Astrocyte (in vitro differentiated cells and primary cell): ENCODE data around the gene BASP1.

Experiments
- CTCF ChIP-seq: IDR thresholded peaks from 2 replicates; pipeline ENCODE4 v1.5.1; 2011; ENCODE audit warnings: low read depth, mild to moderate bottlenecking, inconsistent platforms, low read length, moderate library complexity; ENCODE audit not compliant: insufficient read depth
- EZH2 ChIP-seq: IDR thresholded peaks from 2 replicates; pipeline ENCODE4 v1.6.1; 2012; ENCODE audit warnings: mild to moderate bottlenecking, low read length, inconsistent platforms; ENCODE audit not compliant: insufficient read depth

GRCh38 chr5:17187786-17188170 lies 29.7 kb upstream of the BASP1 start:
- TF ChIP-seq EZH2: no peak
- no peak for TF ChIP-seq CTCF
